Measurements from ENCODE around the gene EXO1. TPM values are rescaled to one million over a fixed set of nuclear protein-coding genes. Genes with fewer than 3 reads are reported as not detected.

The EXO1 gene
- total RNA-seq, 1 experiment from 2014 or later = 46.6 TPM

DNA sequence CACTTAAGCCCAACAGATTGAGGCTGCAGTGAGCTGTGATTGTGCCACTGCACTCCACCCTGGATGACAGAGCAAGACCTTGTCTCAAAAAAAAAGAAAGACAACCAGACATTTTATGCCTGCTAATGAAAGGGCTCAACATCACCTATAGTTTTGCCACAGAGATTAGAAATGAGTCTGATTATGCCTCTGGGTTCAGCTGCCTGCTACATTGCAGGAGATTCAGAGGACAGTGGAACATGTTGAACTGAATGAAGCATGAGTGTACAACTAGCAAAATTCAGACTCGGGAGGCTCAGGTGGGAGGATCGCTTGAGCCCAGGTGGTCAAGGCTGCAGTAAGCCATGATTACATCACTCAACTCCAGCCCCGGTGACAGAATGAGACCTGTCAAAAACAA lies 46.0 kb downstream of the EXO1 start:
- TF ChIP-seq, protein P1, sequence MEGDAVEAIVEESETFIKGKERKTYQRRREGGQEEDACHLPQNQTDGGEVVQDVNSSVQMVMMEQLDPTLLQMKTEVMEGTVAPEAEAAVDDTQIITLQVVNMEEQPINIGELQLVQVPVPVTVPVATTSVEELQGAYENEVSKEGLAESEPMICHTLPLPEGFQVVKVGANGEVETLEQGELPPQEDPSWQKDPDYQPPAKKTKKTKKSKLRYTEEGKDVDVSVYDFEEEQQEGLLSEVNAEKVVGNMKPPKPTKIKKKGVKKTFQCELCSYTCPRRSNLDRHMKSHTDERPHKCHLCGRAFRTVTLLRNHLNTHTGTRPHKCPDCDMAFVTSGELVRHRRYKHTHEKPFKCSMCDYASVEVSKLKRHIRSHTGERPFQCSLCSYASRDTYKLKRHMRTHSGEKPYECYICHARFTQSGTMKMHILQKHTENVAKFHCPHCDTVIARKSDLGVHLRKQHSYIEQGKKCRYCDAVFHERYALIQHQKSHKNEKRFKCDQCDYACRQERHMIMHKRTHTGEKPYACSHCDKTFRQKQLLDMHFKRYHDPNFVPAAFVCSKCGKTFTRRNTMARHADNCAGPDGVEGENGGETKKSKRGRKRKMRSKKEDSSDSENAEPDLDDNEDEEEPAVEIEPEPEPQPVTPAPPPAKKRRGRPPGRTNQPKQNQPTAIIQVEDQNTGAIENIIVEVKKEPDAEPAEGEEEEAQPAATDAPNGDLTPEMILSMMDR (conservative IDR thresholded peaks at IDR 0.05; ENCODE audit: low read depth, low read length) = no peak
- no peak for TF ChIP-seq EZH2 (IDR thresholded peaks at IDR 0.05; ENCODE audit: borderline replicate concordance, low read depth, low read length, poor library complexity, severe bottlenecking)
- Histone ChIP-seq H3K4me3 (ENCODE audit: low read depth, low read length, poor library complexity, severe bottlenecking) (no peak overlapping the region), H3K36me3 (ENCODE audit: insufficient read depth, low read length, poor library complexity, severe bottlenecking) (no peaks in the 10 kb centered on the region), H3K27ac (ENCODE audit: low read depth, low read length, poor library complexity, severe bottlenecking) (no peak overlapping the region), H3K9me3 (ENCODE audit: low read depth, low read length, poor library complexity, severe bottlenecking) (no peaks in the 10 kb centered on the region), H3K4me1 (ENCODE audit: insufficient read depth, low read length, poor library complexity, severe bottlenecking) (no peaks in the 10 kb centered on the region), H3K27me3 (replicated peaks; ENCODE audit: insufficient read depth, low read depth, low read length, poor library complexity) (no peaks in the 10 kb centered on the region)
- POLR2A ChIA-PET (ENCODE audit: low non-redundant PET) = no interaction called here
- no TSS peak for BruUV-seq (replicated peaks)
- DNase-seq (ENCODE audit: low spot score) = no peak
- intact Hi-C loops (cut with micrococcal nuclease; ENCODE audit: unreplicated experiment) = no loop called here
- CTCF ChIA-PET = no interaction called here

DNA sequence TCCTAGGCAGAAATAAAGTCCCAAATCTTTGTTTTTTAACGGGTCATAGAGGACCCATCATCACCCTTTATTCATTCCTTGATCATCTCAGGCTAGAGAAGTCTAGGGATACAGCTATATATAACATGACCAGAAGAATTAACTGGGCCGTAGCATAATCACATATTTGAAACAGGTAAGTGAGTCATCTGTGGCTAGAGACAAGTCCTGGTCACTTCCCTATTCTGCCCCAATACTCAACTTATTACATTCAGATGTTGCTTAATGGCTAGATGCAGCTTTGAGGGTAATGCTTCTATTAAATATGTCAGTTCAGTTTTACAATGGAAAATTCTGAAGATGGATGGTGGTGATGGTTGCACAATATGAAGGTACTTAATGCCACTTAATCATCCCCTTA lies 47.0 kb downstream of the EXO1 start:
- intact Hi-C loops (cut with micrococcal nuclease; ENCODE audit: unreplicated experiment) = loop anchor here (5.0 kb wide), 1 partner anchor 92 kb away; no protein-coding TSS in a partner anchor
- POLR2A ChIA-PET (ENCODE audit: low non-redundant PET) = no interaction called here
- H3K4me1 ChIP-seq (ENCODE audit: insufficient read depth, low read length, poor library complexity, severe bottlenecking) = no peaks in the 10 kb centered on the region
- no peak overlapping the region for H3K4me3 ChIP-seq (ENCODE audit: low read depth, low read length, poor library complexity, severe bottlenecking)
- no peaks in the 10 kb centered on the region for H3K36me3 ChIP-seq (ENCODE audit: insufficient read depth, low read length, poor library complexity, severe bottlenecking)
- H3K27ac ChIP-seq (ENCODE audit: low read depth, low read length, poor library complexity, severe bottlenecking) = no peak overlapping the region
- H3K27me3 ChIP-seq (replicated peaks; ENCODE audit: insufficient read depth, low read depth, low read length, poor library complexity) = no peaks in the 10 kb centered on the region
- no TSS peak for BruUV-seq (replicated peaks)
- CTCF ChIA-PET = interaction anchor here (0.7 kb wide), 1 partner anchor 345 kb away, joined by 3 read pairs; no protein-coding TSS in a partner anchor
- TF ChIP-seq, protein P1 (conservative IDR thresholded peaks at IDR 0.05; ENCODE audit: low read depth, low read length) = no peak
- TF ChIP-seq EZH2 (IDR thresholded peaks at IDR 0.05; ENCODE audit: borderline replicate concordance, low read depth, low read length, poor library complexity, severe bottlenecking) = no peak
- no peak for DNase-seq (ENCODE audit: low spot score)
- no peaks in the 10 kb centered on the region for H3K9me3 ChIP-seq (ENCODE audit: low read depth, low read length, poor library complexity, severe bottlenecking)

DNA sequence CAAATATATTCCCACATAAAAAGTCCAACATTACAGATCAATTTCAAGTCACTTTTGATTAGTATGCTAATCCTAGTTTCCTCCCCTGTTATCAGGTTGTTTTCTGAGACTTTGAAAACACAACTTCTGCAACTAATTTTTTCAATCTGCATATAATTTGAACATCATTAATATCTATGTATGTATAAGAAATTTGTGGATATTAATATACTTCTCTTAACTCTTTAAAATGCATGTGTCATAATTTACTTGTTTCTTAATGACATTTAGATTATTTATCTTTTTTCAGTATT lies 48.6 kb downstream of the EXO1 start:
- ChIA-PET POLR2A (ENCODE audit: low non-redundant PET) (no interaction called here), CTCF (no interaction called here)
- Histone ChIP-seq H3K27me3 (replicated peaks; ENCODE audit: insufficient read depth, low read depth, low read length, poor library complexity) (no peaks in the 10 kb centered on the region), H3K4me1 (ENCODE audit: insufficient read depth, low read length, poor library complexity, severe bottlenecking) (no peaks in the 10 kb centered on the region), H3K27ac (ENCODE audit: low read depth, low read length, poor library complexity, severe bottlenecking) (no peak overlapping the region), H3K36me3 (ENCODE audit: insufficient read depth, low read length, poor library complexity, severe bottlenecking) (no peaks in the 10 kb centered on the region), H3K4me3 (ENCODE audit: low read depth, low read length, poor library complexity, severe bottlenecking) (no peak overlapping the region), H3K9me3 (ENCODE audit: low read depth, low read length, poor library complexity, severe bottlenecking) (no peaks in the 10 kb centered on the region)
- BruUV-seq (replicated peaks) = no TSS peak
- TF ChIP-seq EZH2 (IDR thresholded peaks at IDR 0.05; ENCODE audit: borderline replicate concordance, low read depth, low read length, poor library complexity, severe bottlenecking) = no peak
- TF ChIP-seq, protein P1 (conservative IDR thresholded peaks at IDR 0.05; ENCODE audit: low read depth, low read length) = no peak; the same call in 1 of the 2 replicates
- intact Hi-C loops (cut with micrococcal nuclease; ENCODE audit: unreplicated experiment) = loop anchor here (1.0 to 5.0 kb wide), 2 partner anchors 91 to 121 kb away; no protein-coding TSS in a partner anchor
- no peak for DNase-seq (ENCODE audit: low spot score)
